Stimulated activated CD4-positive, alpha-beta T cell treated with anti-CD3 and anti-CD28 coated beads, Interleukin-1b, Interleukin-23, amount 100 ng/mL, for 1 hour (primary cell): ENCODE results near the gene CD40.
"Not testable (repeated sequence)": the region's sequence is repeated elsewhere in the genome, so short reads cannot be mapped to it uniquely, and the experiment has no call there.

Experiments
- DNase-seq, 2 donors: peaks; one replicate each; pipeline ENCODE4 v3.0.0-alpha.2; 2020; ENCODE audit warnings: low read depth in 2 of 2

The CD40 gene

DNA sequence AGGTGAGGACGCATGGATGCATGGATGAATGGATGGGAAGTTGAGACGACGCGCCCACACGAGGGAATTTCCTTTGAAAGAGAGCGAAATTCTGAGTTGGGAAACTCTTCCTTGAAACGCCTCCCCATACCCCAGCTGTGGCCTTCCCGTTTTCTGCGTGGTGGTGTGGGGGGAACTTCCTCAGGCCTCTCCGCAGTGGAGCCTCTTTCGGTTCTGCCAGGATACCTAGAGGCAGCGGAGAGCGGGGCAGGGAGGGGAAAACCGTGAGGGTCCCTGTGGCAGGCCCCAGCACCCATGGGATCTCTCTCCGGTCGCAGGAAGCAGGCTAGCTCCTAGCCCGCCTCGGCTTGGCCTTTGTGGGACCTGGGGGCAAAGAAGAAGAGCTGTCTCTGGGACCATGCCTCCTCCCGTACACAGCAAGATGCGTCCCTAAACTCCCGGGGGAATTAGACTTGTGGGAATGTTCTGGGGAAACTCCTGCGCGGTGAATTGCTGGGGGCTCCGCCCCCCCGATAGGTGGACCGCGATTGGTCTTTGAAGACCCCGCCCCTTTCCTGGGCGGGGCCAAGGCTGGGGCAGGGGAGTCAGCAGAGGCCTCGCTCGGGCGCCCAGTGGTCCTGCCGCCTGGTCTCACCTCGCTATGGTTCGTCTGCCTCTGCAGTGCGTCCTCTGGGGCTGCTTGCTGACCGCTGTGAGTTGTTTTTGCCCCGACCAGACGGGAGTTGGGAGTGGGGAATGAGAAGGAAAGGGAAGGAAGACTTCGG lies at the start of gene CD40:
Gene CD40, plus strand, starts transcription at position 611 of the 764 bp plus-strand sequence. Its CDS starts 30 bp downstream, at position 641.
- peak; percentile 13 to 63 for DNase-seq

DNA sequence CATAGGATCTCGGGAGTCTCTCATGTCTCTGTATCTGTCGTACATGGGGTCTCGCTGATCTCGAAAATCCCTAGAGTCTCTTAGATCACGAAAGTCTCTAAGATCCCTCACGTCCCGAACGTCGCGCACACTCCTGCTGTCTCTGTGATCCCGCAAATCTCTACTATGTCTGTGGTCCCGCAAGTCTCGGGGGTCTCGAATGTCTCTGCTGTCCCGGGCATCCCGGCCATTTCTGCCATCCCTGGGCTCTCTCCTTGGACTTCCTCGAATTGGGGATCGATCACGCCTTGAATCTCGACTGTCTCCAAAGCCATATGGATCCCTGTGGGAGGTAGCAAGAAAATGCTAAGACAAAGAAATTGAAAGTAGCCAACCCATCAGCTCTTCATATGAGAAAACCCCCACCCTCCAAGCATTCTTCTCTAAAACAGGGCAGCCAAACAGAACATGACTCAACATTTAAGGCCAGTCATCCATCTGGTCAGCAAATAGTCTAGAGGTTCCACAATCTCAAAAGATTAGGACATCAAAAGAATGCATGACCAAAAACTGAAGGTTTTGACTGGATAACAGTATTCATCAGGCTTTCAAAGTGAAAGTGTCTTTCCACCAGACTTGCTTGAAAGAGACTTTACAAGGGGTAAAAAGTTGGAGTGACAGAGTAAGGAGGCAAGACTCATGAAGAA lies 47.8 kb upstream of the CD40 start:
- DNase-seq = no peak

DNA sequence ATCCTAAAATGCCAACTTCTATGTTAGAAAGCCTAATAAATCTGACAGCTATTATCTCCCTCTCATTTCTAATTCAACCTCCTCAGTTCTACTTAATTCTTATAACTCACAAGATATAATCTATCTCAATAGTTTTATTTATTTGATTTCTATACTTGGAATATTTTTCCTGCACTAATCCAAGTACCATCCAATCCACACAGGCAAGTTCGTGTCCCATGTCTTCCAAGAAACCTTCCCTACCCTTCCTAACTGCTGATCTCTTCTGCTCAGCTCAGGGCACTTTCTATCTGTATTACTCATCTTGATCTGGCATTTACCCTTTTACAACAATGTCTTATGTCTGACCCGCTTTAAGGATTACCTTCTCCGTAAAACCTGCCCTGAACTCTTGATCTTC lies 46.5 kb upstream of the CD40 start:
- no peak for DNase-seq

DNA sequence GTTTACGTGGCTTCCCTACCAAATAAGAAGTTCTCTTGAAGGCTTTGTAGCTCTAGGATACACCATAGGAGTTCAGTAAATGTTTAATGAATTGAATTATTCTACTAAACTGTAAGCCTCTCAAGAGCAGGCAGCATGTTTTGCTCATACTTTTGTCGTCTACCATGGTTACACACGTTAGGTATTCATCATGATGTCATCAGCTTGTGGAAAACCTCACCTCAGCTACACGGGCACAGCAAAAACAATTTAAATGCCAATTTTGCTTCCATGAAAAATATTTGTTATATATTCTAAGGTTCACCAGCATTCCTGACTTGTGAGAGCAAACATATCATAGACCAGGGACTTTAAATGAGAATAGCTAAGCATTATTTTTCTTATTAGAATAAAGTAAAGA lies 45.1 kb upstream of the CD40 start:
- DNase-seq = no peak

DNA sequence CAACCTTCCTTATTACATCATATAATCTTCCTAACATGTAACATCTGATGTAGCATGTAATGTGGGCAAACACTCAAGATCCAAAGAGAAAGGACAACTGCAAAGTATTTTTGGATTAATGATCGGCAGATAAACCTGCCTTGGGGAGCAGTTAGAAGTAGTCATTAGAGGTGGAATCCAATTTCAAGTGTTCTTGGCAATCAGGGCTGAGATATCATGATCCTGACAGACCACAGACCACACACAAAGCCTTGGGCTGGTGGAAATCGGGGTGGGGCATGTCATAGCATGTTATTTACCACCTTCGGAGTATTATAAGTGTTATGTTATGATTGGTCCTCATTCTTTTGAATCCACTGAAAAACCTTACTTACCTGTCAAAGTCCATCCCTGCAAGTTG lies 44.7 kb upstream of the CD40 start:
- DNase-seq = no peak

DNA sequence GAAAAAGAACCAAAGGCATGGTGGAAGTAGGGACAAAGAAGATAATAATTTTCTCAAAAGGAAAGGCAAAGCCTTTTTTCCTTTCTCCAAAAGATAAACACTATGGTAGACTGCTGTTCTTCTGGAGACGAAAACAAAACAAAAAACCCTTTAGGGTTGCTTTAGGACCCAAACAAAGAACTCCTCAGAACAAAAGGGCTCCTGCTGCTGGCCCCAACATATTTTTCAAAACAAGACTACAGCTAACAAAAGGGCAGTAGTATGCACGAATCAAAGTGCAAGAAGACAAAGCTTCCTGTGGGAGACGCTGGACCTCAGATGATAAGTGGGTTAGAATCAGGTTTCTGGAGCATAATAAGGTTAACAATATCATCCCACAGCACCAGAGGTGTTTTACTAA lies 44.1 kb upstream of the CD40 start:
- DNase-seq = no peak

DNA sequence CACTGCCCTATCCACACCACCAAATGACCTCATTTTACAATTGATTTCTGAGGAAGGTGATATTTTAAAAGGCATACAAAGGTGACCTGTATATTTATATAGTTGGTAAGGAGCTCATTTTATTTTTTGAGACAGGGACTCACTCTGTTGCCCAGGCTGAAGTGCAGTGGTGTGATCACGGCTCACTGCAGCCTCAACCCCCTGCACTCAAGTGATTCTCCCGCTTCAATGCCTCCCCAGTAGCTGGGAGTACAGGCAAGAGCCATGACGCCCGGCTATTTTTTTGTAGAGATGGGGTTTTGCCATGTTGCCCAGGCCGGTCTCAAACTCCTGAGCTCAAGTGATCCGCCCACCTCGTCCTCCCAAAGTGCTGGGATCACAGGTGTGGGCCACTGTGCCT lies 41.3 kb upstream of the CD40 start:
- DNase-seq = no peak

DNA sequence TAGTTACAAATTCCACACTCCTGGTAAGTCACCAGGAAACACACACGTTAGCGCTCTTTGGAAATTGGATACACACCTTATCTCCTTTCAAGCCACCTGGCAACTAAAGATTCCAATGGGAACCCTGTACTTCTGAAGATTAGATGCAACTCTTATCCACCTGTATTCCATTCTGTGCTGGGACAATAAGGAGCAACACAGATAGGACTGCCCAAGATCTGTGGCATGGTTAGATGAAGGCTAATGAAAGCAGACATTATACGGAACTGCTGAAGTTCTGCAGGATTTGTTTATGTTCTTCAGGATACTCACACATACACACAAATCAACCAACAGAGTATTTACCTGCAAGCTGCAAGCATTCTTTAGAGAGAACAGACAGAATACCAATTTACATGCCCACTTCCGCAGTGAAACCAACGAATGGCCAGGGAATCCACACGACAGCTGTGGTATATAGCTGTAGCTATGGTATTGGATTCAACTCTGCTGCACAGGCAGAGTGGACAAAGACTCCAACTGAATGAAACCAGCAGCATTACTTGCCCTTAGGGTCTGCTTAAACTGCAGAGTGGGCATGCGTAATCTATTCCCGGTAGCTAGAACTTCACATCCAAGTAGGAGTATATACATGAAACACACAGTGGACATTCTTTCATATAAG lies 40.3 kb upstream of the CD40 start:
- DNase-seq = no peak

DNA sequence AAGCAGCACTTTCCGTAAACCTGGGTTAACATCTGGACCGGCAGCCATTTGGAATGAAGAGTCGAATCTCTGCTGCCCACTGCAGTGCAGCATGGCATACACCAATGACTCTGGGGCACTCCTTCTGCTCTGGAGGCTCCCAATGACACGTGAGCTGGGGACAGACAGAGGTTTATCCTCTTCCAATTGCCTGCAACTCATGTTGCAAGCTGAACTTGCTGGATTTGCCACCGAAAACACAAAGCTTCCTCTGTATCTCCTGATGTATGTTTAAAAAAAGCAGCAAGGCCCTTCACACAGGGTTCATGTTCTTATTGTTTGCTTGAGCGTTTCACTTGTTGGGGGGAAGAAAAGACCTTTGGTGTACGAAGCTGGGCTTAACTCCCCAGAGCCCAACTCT lies 39.2 kb upstream of the CD40 start:
- no peak for DNase-seq

DNA sequence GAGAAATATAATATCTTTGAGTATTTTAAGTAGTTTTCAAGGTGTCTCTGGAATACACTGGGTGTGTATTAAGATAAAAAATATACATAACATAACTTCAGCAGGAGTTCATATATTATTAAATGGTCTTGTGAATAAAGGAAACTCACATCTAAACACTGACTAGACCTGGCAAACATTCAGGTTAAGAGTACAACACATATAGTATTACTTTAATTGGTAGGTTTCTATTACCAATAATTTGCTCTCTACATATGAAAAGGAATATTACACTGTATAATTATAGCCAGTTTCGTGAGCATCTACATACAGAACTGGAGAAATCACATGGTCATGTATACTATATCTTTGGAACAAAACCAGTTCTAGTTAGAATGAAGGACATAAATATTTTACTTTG lies 37.0 kb upstream of the CD40 start:
- DNase-seq = no peak

DNA sequence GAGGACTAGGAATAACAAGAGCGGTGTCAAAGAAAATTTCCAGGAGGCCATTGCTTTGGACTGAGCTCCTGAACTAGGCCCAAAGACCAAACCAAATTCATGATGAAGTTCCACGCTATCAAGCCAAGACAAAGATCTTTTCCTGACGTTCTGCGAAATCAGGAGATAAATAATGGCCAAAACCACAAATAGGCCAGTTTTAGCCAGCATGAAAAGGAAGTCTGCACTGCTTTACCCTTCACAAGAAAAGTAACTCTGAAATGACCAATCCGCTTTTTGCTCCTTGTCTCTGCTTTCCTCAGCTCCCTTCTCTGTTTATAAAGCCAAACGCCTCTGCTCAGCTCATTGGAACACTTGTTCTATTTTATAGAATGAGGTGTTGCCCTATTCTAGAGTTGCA lies 35.0 kb upstream of the CD40 start:
- no peak for DNase-seq

DNA sequence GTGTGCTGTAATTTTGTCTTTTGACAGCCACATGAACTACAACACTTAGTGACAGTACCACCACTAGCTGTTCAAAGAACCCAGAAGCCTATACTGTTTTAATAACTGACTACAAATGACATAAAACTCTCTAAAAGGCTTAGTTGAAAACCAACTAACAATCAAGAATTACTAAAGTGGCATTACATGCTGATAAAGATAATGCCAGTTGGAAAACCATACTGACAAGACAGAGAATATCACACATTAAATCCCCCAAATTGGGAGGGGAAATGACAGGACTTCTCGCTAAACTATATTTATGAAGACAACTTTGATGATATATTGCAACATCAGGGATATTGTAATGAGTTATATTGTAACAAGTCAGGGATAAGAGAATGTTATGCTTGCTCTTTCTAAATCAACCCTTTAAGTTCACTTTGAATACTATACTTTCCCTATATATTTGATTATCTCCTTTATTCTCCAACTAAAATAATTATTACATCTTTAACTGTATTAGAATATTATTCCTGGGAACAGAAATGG lies 34.5 kb upstream of the CD40 start:
- DNase-seq = no peak

DNA sequence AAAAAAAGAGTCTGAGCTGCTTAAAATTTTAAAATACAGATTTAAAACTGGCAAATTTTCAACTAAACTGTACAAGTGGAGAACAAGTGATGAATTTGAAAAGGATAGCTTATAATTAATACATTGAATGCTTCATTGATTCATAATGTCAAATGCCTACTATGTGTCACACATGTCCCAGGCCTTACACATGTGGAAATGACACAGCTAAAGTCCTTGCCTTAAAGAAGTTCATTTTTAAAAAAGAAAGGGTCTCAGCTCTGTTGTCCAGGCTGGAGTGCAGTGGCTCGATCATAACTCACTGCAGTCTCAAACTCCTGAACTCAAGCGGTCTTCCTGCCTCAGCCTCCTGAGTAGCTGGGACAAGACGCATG lies 33.3 kb upstream of the CD40 start:
- DNase-seq = no peak

DNA sequence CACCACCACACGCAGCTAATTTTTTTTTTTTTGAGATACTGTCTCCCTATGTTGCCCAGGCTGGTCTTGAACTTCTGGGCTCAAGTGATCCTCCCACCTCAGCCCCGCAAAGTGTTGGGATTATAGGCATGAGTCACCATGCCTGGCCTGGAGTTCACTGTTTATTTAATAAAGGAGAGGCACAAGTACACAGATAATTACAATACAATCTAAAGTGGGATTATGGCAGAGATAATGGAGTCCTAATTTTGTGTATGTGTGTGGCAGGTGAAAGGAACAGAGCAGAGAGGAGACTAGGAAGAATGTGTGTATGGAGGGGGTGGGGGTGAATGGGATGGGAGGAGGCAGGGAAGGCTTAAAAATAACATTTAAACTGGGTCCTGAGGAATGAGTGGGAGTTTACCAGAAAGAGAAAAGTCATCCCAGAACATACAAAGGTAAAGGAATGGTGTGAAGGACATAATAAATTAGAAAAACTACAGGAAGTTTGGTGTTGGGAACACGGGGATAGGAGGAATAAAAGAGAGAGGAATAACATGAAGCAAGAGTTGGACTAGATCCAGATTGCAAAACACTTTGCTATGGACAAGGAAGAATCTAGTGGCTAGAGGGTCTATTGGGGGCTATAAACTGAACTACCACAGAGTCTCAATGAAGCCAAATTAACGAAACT lies 32.8 kb upstream of the CD40 start:
- no peak for DNase-seq

DNA sequence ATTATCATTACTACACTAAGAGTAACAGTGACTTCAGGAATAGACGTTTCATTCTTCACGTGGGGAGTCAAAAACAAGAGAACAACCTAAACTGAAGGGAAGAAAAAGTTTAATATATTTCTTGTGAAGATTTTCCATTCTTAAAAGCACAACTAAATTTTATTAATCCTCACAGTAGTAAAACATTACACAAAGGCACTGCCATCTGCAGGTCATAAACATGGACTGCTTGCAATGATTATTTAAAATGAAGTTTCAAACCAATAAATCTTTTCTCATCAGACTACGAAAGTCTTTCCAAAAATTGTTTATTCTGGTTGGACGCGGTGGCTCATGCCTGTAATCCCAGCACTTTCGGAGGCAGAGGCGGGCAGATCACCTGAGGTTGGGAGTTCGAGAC lies 31.0 kb upstream of the CD40 start:
- no peak for DNase-seq

DNA sequence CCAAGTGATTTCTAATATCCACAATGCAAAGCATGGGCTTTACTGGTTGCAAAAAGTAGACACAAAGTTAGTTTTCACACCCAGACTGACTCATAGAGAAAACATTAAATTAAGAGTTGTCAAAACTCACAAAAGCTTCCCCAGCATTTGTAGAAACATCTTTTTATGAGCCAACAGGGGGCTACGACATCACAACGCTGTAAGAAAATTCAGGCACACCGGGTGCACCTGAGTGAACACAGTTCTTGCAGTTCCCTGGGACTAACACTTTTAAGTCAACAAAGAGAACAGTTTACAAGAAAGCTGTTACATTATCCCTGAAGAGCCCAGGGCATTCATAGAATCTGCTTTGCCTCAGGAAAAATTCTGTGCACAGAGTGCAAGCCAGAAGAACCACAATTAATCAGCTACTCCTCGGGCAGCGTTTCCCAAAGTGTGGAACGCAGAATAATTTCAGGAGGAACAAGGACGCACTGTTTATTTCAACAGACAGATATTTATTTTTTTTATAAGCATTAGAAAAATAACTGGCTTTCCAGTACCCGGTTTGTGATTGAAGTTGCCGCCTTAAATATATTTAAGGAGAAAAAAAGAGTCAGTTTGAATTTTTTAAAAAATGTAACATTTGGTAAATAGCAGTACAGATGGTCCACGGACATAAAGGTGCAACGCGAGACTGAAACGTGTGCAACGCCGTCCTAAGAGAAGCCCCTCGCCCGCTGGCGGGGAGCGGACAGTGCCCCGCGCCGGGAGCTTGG lies 29.5 kb upstream of the CD40 start:
- DNase-seq = no peak

DNA sequence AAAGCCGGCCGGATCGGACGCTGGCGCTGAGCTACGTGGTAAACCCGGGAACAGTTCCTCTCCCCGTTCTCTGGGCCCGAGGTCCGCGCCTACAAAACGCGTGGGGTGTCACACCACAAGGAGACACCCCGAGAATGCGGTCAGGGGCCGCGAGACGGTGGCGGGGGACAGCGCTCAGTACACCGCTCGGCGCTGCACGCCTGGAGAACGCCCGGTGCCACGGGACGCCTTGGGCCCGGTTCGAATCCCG lies 29.0 kb upstream of the CD40 start:
- DNase-seq = no peak

DNA sequence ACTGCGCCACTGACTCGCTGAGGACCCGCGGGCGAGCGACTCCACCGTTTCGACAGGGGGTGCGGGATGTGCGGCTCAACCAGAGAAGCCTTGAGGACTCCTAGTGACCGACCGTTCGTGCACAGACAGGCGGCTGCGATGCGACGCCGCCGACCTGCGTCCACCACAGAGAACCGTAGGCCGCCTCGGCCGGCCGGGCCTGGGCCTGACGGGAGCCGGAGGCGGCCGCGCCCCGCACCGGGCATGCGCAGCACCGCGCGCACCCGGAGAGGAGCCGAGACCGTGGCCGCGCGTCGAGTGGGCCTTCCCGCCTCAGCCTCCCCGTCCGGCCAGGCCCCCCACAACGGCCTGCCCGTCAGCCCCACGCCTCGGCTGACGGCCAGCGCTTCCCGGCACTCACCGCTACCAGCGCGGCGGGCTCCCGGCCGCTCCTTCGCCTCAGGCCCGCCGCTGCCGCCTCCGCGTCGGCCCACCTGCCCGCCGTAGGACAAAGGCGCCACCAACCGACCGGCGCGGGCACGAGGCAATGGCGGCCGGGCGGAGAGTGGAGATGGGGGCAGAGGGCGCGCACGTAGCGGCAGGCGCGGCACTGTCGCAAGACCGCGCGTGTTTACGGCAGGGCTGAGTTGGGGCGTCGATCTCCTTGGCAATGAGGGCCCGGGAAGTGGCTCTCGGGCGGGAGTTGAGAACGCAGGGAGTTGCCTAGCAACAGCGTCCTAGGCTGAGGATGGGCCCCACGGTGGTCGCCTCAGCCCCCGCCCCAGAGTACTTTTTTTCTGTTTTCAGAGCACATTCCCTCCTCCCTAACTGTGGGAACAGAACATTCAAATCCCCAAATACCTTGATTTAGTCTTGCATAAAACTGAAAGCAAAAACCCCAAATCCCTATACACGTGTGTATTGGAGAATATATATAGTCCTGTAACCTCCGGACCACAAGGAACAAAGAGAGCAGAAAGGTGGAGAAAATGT lies 28.4 kb upstream of the CD40 start, which contains the start of gene NCOA5:
Gene NCOA5, minus strand, starts transcription at position 546 of the 972 bp plus-strand sequence. CDS start 10,538 bp downstream, outside the sequence.
- DNase-seq = peak; percentile 85

DNA sequence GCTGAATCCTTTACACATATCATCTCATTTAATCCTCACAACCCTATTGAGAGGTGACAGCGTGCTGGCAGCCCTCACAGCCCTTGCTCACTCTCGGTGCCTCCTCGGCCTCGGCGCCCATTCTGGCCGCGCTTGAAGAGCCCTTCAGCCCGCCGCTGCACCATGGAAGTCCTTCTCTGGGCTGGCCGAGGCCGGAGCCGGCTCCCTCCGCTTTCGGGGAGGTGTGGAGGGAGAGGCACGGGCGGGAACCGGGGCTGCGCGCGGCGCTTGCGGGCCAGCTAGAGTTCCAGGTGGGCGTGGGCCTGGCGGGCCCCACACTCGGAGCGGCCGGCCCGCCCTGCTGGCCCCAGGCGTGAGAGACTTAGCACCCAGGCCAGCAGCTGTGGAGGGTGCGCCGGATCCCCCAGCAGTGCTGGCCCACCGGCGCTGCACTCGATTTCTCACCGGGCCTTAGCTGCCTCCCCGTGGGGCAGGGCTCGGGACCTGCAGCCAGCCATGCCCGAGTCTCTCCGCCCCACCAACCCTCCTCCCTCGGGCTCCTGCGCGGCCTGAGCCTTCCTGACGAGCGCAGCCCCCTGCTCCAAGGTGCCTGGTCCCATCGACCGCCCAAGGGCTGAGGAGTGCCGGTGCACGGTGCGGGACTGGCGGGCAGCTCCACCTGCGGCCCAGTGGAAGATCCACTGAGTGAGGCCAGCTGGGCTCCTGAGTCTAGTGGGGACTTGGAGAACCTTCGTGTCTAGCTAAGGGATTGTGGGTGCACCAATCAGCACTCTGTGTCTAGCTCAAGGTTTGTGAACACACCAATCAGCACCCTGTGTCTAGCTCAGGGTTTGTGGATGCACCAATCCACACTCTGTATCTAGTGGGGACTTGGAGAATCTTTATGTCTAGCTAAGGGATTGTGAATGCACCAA lies 26.2 kb upstream of the CD40 start:
- not testable (repeated sequence) for DNase-seq
